Uterus (tissue), 2 donors: ENCODE measurements around the gene ZSWIM6.

Source experiments
- POLR2A ChIP-seq, 2 donors: fragments of 450-650 bp; IDR thresholded peaks; one replicate each; pipeline ENCODE4 v1.6.1; 2016; ENCODE audit warnings: antibody characterized with exemption in 2 of 2, mild to moderate bottlenecking in 1 of 2, moderate library complexity in 1 of 2
- TF ChIP-seq, protein P1 (sequence below), 4 experiments: fragments of 200-600 bp in 2 of 4; fragments of 450-650 bp in 2 of 4; sonication (generic) in 2 of 4; IDR thresholded peaks; one replicate each; pipeline ENCODE4 v1.5.1; 2016 to 2019; ENCODE audit warnings: antibody characterized with exemption in 4 of 4, mild to moderate bottlenecking in 2 of 4, moderate library complexity in 1 of 4

DNA sequence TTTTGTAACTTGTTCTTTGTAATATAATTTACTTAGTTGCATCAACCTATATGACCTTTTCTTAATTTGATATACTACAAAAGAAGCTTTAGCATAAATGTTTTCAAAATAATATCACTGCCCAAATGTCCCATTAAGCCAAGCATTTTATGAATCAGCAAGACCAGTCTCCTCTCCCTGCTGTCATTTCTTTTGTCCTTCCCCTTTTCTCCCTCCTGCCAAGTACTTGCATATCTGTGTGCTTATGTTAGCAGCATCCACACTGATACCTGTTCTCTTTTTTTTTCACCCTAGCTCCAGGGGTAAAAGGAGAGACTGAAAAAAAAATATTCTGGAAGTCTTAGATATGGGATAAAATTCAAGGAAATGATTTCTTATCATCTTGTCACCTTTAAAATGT lies 69.7 kb downstream of the ZSWIM6 start:
- no peak for TF ChIP-seq POLR2A (IDR thresholded peaks at IDR 0.05)
- TF ChIP-seq, protein P1, sequence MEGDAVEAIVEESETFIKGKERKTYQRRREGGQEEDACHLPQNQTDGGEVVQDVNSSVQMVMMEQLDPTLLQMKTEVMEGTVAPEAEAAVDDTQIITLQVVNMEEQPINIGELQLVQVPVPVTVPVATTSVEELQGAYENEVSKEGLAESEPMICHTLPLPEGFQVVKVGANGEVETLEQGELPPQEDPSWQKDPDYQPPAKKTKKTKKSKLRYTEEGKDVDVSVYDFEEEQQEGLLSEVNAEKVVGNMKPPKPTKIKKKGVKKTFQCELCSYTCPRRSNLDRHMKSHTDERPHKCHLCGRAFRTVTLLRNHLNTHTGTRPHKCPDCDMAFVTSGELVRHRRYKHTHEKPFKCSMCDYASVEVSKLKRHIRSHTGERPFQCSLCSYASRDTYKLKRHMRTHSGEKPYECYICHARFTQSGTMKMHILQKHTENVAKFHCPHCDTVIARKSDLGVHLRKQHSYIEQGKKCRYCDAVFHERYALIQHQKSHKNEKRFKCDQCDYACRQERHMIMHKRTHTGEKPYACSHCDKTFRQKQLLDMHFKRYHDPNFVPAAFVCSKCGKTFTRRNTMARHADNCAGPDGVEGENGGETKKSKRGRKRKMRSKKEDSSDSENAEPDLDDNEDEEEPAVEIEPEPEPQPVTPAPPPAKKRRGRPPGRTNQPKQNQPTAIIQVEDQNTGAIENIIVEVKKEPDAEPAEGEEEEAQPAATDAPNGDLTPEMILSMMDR (IDR thresholded peaks at IDR 0.05), result no peak
